Central memory CD4-positive, alpha-beta T cell (primary cell): Measurements from ENCODE around the gene PARD6G.

ENCODE experiments used
- DNase-seq: peaks from one replicate; pipeline ENCODE4 v3.0.0; 2022

The PARD6G gene

DNA sequence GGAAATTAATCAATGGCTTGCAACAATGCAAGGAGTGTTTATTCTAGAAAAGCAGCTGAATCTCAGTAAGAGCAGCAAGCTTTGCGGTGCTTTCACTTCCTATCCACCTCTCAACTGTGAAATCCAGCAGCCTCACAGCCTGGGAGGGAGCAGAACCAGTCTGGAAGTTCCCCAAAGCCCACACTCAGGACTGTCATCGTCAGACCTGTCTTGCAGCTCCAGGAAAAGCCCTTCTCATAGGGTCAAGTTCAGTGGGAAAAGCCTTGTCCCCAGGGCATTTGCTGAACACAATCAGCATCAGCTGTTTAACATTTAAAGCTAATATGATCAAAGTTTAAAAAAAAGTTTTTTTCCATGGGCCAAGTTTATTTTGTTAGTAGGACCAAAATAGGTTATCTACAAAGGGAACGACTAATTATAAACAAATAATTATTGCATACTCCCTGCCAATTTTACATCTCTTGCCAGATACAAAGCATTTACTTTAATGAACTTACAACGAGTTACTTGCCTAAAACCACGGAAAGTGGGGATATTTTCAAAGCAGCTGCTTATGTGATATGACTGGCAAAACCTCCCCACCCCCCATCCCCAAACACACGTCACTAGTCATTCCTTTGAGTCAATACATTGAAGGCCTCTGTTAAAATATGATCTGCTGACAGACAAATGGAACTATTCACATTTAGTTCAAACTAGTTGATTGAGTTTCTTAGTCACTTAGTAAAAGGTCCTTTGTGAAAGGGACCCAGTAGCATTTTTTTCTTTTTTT lies 36.8 kb downstream of the PARD6G start:
- no peak for DNase-seq

DNA sequence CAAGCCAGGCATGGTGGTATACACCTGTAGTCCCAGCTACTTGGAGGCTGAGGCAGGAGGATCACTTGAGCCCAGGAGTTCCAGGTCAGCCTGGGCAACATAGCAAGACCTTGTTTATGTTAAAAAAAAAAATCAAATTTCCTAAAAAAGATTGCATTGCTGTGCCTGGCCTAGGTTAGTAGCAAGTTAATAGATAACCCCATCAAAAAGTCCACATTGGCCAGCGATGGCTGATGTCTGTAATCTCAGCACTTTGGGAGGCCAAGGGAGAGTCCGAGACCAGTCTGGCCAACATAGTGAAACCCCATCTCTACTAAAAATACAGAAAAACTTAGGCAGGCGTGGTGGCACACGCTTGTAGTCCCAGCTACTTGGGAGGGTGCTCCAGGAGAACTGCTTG lies 38.7 kb downstream of the PARD6G start:
- no peak for DNase-seq

DNA sequence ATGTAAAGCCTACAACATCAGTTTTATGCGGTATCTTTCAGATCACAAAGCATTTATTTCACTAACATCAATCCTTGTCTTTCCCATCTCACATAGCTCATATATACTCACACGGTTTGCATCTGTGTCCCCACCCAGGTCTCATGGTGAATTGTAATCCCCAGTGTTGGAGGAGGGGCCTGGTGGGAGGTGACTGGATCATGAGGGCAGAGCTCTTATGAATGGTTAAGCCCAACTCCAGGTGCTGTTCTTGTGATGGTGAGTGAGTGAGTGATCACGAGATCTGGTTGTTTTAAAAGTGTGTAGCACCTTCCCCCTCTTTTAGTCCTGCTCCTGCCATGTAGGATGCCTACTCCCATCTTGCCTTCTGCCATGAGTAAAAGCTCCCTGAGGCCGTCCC lies 42.0 kb downstream of the PARD6G start:
- no peak for DNase-seq

DNA sequence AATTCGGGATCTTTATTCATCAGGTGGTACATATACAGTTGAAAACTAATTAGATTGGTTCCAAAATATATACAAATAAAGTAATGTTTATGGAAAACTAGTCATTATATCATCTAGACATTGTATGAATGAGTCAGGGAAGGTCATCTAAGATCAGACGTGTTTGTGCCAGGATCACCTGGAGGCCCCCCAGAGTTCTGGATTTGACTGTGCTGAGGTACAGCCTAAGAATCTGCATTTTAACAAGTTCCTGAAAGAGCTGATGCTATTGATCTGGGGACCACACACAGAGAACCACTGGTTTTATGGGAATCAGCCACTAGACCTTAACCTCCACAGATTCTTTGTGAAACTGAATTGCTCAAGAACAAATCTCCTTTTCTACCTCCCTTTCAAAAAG lies 43.2 kb downstream of the PARD6G start:
- DNase-seq = no peak

DNA sequence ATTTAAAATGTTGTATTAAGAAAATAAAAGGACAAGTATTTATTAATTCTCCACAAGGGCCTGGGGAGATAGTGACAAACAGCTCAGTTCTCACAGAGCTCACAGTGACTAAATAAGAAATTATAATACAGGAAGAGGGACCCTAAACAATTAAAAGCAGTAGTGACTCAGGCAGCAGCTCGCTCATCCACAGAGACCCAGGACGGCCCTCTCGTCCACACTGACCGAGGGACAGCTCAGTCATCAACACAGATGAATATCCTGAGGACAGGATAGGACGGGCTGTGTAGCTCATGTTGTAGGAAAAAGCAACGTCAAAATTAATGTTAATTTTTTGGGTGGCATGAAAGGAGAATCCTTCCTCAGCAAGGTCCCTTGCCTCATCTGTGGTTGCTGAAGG lies 44.1 kb downstream of the PARD6G start:
- no peak for DNase-seq

DNA sequence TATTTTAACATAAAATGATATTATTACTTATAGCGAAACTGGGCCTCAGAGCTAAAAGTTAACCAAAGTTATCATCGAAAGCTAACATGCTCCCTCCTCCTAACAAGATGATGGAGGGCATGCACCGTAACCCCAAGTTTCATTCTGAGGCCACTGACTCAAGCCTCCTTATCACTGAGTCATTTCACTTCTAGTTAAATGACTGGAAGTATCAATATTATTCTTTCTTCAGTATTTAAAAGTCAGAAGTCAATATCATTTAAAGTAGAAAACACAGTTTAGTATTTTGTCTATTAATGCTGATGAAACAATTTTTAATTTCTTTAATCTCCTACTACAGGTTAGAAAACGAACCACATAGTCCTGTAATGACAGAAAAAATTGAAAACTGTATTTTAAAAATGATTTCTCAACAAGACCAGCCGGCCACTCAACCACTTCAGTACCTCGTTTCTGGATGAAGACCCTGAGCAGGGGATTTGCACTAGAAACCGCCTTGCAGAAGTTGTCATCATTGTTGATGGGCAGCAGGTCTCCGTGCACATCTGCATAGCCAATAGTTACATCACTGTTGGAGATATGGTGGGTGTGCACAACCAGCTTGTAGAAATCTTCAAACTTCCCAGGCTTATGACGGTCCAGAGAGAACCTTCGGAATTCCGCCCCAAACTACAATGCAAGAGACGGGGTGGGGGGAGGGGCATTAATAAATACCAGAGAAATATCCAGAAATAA lies 44.9 kb downstream of the PARD6G start:
- no peak for DNase-seq

DNA sequence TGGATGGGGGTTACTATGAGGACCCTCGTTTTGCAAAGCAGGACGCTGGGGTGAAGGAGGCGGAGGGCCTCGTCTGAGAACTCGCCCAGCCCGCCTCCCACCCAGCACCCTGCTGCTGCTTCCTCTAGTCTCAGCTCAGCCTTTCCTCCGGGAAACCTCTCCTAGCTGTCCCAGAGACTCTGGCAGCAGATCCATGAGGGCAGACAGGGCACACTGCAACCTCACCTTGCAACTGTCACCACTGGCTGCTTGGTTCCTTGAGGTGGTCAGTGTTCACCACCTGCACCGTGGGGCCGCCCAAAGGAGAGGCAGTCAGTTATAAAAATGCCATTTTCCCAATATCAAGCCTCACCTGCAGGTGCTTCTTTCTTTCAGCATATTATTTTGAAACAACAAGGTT lies 45.6 kb downstream of the PARD6G start:
- DNase-seq = no peak

DNA sequence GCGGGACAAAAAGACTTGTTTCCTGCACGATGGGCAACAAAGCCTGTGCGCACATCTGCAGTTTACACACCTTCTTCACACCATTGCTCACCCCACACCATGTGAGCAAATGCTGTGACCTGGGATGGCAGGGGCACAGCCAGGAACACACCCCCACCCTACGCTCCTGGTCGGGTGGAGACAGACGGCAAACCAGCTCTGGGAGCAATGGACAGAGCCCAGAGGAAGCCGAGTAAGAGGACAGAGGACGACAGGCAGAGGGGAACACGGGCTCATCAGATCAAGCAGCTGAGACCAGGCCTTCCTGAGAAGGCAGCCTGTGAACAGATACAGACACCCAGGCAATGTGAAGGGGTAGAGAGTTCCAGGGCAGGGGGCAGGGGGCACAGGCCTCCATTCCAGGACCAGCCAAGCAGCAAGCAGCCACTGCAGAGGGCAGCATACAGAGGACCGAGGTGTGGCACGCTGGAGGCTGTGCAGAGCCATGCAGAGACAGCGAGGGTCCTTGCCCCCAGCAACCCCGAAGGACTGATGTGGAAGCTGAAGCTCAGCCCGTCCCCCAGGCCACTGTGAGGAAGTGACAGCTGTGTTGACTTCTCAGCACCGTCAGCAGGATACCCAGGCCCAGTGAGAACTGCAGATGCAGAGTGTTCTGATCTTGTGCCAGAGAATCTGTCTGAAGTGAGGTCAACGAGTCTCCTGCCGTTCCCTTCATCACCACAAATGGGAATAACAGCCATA lies 46.2 kb downstream of the PARD6G start:
- no peak for DNase-seq

DNA sequence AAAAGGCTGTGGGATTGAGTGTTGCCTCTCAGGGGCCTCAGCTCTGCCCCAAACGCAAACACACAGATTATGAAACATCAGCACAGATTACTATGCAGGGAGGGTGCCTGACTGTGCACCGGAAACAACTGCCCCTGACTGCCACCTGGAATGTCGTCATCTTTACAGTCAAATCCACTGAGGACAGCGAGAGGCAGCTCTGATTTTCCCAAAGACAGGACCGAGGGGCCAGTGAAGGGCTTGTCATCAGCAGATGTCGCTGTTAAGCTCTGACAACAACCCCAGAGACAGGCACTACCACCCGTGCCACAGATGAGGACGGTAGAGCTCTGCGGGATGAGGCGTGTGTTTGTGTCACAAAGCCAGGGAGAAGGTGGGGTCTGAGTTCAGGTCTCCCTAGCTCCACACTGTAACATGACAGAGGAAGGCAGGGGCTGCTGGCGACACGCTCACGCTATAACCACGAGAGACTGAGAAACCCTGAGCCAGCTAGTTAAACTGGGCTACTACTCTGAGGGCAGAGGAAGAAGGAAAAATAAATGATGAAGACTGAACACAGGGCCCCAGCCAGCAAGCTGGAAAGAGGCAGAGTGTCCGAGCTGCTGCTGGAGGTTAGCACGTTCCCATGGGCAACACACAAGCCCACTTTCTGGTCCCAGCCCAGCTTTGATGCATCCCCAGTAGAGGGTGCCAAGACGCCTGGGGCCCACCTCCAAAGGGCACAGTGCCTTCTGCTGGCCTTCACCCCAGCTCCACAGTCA lies 47.0 kb downstream of the PARD6G start:
- no peak for DNase-seq

DNA sequence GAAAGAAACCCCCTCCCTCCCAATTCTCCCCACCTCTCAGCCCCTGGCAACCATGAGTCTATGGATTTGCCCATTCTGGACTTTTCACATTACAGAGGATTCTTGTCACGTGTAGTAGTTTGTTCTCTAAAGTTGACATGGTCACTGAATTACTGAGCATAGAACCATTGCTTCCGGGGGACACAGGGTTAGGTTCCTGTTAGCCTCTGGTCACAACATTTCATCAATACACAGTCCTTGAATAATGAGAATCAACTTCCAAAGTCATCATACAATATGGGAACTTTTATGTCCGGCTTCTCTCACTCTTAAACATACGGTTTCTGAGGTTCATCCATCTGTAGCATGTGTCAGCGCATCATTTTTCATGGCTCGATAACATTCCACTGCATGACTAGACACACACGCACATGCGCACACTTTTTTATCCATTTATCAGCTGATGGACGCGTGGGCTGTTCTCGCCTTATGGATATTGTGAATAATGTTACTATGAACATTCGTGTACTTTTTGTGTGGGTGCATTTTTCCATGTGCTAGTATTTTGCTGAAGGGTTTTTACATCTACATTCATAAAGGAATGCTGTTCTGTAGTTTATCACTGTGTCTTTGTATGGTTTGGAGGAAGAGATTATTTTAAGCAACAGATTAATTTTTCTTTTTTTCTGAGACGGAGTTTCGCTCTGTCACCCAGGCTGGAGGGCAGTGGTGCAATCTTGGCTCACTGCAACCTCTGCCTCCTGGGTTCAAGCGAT lies 48.1 kb downstream of the PARD6G start:
- no peak for DNase-seq

DNA sequence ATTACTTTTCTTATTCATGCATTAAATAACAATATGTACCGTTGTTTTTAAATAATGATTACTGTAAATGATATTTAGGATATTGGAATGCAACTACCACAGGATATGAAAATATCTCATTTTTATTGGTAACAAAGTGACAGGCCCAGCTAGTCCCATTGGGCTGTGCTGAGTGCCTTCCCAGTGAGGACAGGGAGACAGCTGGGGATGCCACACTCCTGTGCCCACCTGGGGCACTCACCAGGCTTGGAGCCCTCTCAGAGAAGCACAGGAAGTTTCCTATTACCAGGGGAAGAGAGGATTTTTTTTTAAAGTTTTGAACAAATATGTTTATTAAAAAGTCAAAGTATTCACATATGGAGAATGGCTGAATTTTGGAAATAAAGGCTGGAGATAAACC lies 48.9 kb downstream of the PARD6G start:
- no peak for DNase-seq

DNA sequence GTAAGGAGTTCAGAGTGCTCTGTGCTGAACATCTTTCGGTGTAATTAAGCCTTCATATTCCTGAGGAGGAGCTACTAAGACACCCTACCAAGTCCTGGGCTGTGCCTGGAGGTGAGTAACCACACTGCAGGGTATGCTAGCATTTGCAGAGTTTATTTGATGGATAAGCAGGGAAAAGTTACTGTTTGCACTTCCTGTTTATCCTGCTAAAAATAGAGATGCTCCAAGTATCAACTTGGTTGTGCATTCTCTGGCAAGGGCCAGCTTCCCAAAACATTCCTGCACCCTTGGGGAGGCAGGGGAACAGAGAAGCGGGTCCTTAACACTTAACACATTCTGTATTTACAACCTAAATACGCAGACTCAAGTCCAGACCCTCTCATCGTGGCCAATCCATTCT lies 49.8 kb downstream of the PARD6G start:
- DNase-seq = no peak

DNA sequence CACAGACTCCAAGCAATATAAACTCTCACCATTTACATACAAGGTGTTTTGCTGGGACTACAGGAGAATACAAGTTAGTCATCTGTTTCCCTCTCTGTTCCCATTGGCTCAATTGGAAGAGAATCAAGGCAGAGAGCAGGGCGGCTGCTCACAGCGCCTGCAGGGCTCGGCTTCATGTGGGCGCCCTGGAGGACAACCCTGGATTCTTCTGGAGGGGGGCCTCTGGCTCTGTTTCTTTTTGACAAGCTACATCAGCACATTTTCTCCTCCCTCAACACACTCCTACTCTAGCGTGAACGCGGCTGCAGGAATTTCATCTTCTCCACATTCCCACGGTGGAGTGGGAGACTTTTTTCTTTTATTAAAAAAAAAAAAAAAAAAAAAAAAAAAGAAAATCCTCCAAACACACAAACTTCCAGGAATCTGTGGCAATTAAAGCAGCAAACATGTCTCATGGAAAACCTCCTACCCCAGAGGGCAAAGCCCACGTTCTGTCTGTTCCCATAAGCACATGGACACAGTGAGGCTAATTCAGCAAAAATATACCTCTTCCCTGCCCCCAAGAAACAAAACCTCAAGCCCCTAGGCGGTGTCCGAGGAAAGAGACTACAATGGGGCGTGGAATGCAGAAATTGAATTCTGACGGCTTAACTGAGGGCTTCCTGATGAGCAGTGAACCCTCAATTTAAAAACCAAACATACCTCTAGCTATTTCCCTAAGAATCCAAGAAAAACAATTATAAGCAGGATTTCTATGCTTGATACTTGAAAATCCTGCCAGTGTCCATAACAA lies 50.6 kb downstream of the PARD6G start:
- no peak for DNase-seq

DNA sequence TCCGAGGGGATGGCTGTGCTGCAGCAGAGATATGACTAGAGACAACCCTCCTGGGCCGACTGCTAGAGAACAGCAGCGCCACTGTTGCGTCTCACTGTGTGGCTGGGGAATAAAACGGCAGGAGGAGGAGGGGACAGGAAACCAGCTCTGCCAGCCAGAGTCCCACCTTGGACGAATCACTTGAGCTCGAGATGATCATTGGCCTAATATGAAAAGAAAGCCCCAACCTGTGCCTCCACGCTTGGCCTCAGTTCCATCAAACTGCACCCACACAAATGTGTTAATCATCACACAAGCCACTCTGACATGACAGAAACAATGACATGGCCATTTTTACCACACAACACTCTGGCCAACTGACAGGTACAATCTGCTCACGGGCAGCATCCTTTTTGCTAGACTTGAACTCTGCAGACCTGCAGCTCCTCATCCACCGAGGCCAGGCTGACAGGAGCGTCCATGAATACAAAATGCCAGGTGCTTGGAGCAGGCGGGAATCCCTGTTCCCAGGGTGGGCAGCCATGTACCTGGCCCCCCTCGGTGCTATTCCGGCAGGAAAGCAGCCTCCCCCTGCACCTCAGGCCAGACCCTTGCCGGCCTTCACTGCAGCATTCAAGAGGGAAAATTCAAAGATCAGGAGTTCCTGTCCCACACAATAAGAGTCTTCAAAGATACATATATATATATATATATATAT lies 52.3 kb downstream of the PARD6G start:
- DNase-seq = no peak

DNA sequence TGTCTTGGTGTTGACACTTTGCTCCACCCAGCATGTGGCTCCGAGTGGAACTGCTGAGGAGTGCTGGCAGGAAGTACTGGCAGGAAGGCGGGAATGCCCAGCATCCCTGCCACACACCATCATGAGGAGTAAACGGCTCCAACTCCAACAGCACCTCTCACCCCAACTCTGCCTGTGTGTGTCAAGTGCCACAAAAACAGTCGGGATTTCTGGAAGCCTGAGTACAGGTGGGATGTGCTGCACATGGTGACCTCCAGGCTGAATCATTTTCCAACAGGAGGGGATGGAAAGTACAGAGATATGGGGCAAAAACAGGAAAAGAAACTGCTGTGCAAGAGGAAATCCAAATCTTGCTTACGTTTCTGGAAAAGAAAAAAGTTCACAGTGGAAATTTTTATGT lies 53.6 kb downstream of the PARD6G start:
- DNase-seq = no peak

DNA sequence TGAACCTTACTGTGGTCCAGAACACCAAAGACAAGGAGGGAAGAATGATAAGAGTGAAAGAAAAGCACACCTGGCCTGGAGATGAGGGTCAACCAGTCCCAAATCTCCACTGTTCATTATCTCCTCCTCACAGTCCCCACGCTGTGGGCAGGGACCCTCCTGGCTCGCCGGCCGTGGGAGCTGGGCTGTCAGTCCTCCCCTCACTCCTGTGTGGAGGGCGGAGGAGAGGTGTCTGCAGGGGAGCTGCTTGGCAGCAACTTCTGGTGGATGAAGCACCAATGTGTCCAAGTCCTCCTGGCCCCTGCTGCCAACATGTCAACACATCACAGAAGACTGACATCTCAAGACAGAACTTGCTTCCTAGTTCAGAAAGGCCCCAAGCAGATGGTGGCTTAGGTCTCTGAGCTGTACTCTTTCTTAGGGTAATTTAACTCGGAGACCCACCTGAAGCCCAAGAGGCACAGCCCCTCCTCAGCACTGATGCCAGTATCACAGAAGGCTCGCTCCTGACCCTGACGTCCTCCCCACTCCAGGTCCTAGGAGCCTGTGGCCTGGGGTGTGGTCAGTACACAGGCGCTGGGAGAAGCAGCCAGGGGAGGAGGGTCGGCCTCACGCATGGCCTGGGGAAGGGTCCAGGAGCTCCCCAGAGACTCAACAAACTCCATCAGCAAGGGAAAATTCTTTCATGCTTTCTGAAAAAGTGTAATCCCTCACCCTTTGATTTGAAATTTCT lies 54.5 kb downstream of the PARD6G start:
- DNase-seq = no peak

DNA sequence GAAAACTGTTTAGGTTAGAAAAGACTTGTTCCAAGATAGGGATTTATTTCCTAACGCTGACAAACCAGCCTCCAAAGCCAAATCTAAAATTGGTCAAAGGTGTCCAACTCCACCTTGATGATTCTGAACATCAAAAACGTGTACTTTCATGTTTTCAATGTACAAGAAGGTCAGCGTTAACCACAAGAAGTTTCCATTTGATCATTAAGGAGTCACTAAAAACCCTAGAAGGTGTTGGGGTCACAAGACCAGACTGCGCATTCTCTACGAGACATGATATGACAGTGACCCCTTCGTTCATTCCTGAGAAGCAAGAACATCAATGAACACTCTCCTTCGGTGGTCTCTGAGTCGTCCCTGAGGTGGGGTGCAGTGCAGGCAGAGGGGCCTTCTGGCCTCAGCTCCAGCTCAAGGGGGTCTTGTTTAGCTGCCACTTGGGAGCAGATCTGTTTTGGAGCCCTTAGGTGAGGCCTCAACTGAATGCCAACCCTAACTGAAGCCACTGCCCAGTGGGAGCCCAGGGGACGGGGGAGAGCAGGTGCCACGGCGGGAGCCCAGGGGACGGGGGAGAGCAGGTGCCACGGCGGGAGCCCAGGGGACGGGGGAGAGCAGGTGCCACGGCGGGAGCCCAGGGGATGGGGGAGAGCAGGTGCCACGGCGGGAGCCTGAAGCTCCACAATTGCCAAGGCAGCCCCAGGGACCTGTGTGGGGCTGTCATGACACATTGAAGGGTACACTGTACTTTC lies 55.2 kb downstream of the PARD6G start:
- no peak for DNase-seq

DNA sequence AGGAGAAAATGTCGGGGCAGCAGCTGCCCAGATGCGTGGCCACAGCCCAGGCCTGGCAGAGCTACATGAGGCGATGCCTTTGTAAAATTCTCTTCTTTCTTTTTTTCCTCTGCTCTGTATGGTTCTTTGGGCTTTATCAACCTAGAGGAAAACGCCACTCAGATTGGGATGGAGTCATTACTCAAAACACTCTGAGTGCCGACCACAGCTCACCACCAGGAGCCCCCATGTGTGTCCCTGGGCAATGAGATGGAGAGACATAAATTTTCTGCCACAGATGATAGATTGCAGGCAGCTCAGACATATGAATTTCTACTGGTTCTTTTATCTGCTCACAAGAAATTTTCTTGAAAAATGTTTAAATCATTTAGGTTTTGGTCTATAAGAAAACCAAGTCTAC lies 56.0 kb downstream of the PARD6G start:
- no peak for DNase-seq

DNA sequence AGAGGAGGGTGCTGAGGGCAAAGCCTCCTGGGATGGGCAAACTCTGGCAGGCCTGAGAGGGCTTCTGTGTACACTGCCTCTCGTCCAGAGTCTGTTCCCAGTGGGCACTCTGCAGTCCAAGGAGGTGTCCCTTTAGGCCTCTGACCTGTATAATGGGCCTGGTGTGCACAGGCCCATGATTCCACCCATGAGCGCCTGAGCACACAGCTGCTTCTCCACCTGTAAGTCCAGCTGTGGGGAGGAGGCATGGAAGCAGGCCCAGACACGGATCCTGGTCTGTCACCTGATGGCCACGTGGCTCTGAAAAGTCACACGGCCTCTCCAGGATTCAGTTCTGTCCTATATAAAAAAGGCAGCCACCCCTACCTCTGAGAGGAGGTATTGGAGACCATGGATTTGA lies 57.0 kb downstream of the PARD6G start:
- DNase-seq = no peak

DNA sequence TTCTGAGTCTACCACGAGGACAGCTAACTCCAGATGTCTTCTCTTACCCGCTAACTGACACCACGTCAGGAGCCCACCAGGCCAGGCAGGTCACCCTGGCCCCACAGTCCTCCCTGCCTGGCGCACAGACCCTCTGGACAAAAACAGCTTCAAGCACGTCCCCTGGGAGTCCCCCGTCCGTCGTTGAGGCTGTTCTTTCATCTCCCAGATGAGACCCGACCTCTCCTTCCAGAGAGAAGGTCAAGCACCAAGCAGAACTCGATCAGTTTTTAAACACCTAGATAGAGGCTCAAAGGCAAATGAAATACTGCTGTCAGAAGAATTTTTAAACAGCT lies 57.8 kb downstream of the PARD6G start:
- no peak for DNase-seq
